HG02938 (cell line): ENCODE measurements around the gene IQCK.

Experiments used
- ATAC-seq: cut with Tn5 transposase; IDR thresholded peaks from one replicate; pipeline ENCODE4 v1.9.1; 2021; ENCODE audit warnings: mild to moderate bottlenecking, moderate library complexity; ENCODE audit not compliant: unreplicated experiment

Gene IQCK

GRCh38 chr16:19853742-19854542, 135.9 kb downstream of the IQCK start:
- no peak for ATAC-seq

GRCh38 chr16:19854543-19854876, 136.4 kb downstream of the IQCK start:
- no peak for ATAC-seq

- no peak for ATAC-seq
Observed at GRCh38 chr16:19856120-19856519, 138.0 kb downstream of the IQCK start.

DNA sequence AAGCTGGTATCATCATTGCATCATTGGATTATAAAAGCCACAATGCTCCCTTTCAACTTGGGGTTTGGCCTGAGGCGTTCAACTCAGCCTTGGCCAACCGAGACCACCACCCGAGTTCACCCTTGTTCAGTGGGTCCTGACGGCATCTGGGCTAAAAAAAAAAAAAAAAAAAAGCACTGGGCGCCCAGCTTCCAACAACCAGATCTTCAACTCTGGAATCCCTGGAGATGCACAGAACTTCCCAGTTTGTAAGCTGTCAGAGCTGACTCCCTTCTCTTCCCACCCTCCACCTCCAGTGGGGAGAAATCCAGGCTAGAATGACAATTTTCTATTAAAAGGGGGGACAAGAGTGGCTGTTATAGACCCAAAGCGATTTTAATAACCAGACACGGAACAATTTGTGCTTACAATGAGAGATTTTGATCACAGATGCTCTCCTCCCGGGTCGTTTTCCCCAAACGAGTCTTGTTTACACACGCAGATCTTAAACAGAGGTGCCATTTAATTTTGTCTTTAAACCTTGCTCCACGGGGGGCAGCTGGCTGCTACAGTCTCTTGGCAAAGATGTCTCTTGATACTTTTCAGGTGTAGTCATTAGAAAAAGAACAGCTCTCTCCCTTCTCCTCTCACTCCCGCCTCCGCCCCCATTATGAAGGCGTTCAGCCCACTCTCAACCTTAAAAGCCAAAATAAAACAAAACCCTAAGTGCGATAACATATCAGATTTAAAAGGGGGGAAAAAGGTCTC, 139.7 kb downstream of the IQCK start:
- no peak for ATAC-seq

DNA sequence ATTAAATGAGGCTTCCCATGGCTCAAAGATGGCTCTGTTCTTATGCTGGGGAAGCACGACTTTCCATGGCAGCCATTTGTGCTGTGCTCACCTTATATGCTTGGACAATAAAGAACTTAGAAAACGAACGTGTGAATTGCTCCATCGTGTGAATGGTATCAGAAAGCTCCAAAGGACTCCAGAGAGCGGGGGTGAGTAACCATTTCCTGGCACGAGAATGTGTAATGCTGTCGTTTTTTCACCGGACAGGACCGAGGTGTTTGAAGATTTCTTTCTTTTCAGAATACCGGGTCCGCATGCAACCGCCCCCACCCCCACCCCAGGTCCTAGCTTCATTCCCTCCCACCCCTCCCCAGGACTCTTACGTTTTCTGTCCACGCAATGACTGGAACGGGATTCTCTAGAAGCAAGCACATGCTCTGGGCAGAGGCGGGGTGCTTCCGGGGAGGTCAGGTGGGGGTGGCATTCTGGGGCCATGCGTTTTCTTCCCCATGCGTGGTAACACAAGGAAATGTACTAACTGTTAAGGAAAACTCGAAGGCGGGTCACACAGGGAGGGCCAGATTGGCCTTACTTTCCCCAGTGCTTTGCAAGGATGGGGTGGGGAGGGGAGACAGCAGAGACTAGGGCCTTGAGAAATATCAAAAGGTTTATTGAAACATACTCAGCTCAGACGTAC, 140.4 kb downstream of the IQCK start:
- no peak for ATAC-seq

DNA sequence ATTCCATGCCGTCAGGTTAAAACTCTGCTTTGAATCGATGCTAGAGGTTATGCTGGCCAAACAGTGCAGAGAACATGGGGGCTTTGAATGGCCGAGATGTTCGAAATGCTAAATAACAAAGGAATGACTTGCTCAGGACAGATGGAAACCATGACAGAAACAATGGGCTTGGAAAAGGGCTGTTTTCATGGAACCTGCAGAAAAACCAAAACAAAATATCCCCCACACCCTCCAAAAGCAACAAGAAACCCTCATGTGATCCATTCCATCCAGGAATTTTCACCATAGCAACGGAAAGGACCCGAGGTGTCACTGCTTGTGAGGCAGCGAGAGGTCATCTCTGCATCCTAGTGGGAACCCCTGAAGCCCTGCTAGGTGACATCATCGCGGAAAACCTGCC, 141.1 kb downstream of the IQCK start:
- ATAC-seq = no peak

GRCh38 chr16:19859603-19860002, 141.5 kb downstream of the IQCK start:
- no peak for ATAC-seq

DNA sequence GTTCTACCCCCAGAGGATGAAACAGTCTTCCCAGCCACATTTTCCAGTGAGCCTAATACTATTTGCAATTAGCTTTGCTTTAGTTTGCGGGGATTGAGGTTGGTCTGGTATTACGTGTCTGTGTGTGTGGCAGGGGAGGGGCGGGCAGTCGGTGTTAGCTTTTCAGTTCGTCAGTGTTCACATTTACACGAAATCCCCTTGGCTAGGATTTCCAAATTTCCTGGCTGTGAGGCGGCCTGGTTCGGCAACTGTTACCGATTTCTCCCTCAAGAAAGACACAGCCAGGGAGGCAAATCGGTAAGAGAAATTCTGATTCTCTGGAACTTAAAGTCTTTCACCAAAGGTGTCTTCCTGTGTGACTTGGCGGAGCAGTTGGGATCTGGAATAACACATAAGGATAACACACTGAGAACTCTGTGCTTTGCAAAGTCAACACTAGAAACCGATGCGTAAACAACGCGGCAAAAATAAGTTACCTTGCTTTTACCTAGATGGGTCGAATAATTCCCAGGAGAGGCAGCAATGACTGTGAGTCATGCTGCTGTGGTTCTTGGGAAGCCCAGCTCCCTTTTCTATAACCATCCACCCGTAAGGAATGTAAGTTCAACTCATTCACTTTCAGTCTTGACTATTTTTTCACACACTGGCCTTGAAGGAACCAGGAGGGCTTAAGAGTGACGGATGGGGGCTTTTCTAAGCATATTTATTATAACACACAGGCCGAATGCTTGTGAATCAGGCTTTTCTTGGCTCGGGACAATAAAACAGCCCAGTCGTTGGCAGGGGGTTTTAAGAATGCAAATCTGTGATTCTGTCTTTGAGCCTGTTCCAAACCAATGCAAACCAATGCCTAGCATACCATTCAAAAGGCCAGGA, 142.3 kb downstream of the IQCK start:
- no peak for ATAC-seq

DNA sequence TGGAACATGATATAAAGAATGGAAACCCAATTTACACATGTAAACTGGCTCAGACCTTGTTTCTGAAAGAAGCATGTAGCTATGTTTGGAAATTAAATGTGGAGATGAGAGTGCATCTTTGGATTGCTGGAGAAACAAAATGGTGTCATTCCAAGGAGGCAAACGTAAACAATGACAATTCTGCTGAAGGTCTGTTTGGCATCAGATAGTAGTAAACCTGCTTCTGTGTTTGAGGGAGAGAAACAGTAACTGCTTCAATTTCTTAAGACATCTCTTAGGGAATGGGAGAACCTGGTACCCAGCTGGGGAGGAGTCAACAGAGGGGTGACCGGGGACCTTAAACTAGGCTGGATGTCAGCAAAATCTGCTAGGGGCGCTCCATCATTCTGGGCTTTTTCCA, 143.1 kb downstream of the IQCK start:
- ATAC-seq = no peak

- no peak for ATAC-seq
Observed at GRCh38 chr16:19861811-19862327, 143.8 kb downstream of the IQCK start.

DNA sequence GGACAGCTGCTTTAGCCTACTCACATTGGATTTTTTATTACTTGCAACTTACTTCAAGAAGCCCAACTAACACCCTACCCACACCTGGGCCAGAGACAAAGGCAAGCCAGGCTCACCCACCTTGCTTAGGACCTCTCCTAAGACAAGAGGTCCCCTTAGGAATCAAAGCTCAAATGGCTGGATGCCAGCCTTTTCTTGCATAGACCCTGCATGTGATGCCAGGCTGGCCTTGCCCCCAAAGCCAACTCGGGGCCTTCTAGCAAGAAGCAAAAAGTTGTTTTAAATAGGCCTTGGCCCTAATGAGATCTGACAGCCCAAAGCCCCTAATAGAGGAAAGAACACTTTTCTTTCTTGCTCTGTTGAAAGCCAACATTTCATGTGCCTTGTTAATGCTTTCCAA, 145.9 kb downstream of the IQCK start:
- no peak for ATAC-seq

DNA sequence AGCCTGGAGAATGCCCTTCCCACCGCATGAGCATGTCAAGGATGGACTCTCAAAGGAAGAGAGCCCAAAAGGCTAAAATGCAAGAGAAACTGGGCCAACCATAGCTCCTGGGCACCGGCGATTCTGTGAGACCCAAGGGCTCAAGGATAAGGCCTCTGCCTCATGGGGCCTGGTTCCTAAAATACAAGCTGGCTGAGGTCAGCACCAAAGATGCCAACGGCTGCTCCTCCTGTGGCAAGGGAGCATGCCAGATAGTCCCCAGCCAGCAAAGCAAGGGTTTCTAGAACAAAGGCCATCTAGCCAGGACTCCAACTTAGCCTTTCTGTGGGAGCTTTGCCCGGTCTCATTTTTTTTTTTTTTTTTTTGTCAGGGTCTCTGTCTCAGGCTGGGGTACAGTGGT, 146.5 kb downstream of the IQCK start:
- no peak for ATAC-seq

DNA sequence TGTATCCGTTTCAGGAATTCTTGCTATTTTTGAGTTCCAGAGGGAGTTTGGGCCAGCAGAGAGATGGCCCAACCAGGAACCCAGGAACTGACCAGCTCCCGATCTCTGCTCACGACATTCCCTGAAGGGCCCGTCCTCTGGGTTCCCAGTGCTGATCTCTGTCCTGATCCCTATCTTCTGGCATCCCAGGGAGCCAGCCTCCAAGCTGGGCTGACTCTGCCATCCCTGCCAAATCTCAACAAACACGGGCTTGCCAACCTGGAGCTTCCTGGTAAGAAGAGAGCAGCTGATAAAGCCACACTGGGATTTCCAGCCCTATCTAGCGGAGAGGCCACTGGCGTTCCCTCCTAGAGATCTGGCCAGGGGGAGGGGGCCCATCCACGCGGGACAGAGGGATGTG, 150.3 kb downstream of the IQCK start:
- no peak for ATAC-seq

GRCh38 chr16:19871721-19872120, 153.7 kb downstream of the IQCK start:
- no peak for ATAC-seq

DNA sequence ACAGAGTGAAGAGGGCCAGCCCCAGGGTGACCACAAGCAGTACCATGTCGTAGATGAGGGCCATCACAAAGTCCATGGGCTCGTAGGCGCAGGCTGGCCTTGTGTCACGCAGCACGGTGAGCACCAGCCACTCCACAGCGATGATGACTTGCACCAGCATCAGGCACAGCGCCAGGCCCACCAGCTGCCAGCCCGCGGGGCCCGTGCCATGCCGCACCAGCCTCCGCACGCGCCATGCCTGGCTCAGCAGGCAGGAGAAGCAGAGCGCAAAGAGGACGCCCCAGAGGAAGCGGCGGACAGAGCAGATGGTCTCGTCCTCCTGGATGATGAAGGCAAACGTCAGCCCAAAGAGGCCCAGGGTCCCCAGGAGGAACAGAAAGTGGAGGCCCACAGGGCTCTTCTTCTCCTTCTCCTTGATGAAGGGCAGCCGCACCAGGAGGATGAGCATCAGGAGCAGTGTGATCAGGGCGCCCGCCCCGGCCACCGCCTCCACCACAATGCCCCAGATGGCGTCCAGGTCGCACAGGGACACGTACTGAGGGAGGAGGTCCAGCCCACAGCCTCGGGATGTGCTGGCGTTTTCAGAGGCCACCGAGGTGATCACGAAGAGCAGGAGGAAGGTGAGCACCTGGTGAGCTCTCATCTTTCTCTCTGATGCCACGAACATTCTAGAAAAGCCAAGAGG, 154.2 kb downstream of the IQCK start:
- no peak for ATAC-seq

- ATAC-seq = no peak
Observed at GRCh38 chr16:19872935-19873334, 154.9 kb downstream of the IQCK start.

DNA sequence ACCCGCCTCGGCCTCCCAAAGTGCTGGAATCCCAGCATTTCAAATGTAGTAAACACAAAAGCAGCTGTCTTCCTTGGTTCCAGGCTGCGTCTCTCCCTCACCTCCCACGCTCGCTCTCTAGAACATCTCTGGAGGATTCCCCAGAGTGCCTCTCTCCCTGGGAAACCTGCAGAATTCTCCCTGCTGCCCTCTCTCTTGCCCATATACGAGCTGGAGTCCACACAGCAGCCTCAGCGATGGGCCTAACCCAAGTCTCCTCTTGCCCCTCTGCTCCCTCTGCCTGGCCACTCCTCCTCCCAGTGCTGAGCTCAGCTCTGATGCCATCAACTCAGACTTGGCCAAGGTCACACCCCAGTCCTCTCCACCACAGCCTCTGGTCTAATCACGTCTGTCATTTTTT, 156.0 kb downstream of the IQCK start:
- ATAC-seq = no peak

- no peak for ATAC-seq
Observed at GRCh38 chr16:19874851-19875546, 156.9 kb downstream of the IQCK start.

GRCh38 chr16:19875900-19876299, 157.8 kb downstream of the IQCK start:
- ATAC-seq = no peak
